ENCODE results near the gene SLC17A5. TPM values are rescaled to one million over a fixed set of nuclear protein-coding genes. Genes with fewer than 3 reads are reported as not detected.

Gene SLC17A5
- total RNA-seq, 1 experiment from 2014 or later = 11.7 TPM

Small RNA genes within 50 kb of the gene (small RNA-seq; reads per million reads assigned to genes)
- 0 reads per million in 2 experiments for gene RPS27P15

Other genes starting within 250 kb of the SLC17A5 start
- gene CGAS, start 201.7 kb downstream of the SLC17A5 start, total RNA-seq (2014; rRNA removed; shearing (Covaris generic)) = 12.4 and 12.6 TPM in 2 replicates
- gene MTO1, start 192.3 kb downstream of the SLC17A5 start, total RNA-seq (2014; rRNA removed; shearing (Covaris generic)) = 41.9 and 50.7 TPM in 2 replicates
- gene EEF1A1, start 133.0 kb downstream of the SLC17A5 start, total RNA-seq (2014; rRNA removed; shearing (Covaris generic)) = 15,595 and 16,429 TPM in 2 replicates
- gene CD109, start 42.2 kb upstream of the SLC17A5 start, total RNA-seq (2014; rRNA removed; shearing (Covaris generic)) = 36.3 and 43.6 TPM in 2 replicates